PFSK-1 (cell line): Measurements from ENCODE around the gene TMEM229B.

Experiments used
- FOXP2 ChIP-seq: optimal IDR thresholded peaks from 2 replicates; pipeline ENCODE3; 2011; ENCODE audit warnings: borderline replicate concordance, control low read depth, inconsistent platforms; ENCODE audit not compliant: insufficient read depth; ENCODE audit errors: extremely low read length, extremely low read depth
- POLR2AphosphoS5 ChIP-seq: IDR thresholded peaks from 2 replicates; pipeline ENCODE4 v1.6.1; 2012; ENCODE audit warnings: low read depth, mild to moderate bottlenecking, control low read depth, low read length, moderate library complexity
- REST ChIP-seq, 2 experiments: IDR thresholded peaks; 2 replicates each; pipeline versions ENCODE4 v1.6.1 to v1.8.0; 2011 to 2012; ENCODE audit warnings: low read depth in 2 of 2, low read length in 2 of 2, control low read depth in 1 of 2, inconsistent platforms in 1 of 2, mild to moderate bottlenecking in 1 of 2, moderate library complexity in 1 of 2; ENCODE audit not compliant: insufficient read depth in 1 of 2
- TAF1 ChIP-seq: IDR thresholded peaks from 2 replicates; pipeline ENCODE4 v1.6.1; 2012; ENCODE audit warnings: low read length, control low read depth, borderline replicate concordance; ENCODE audit not compliant: insufficient read depth

GRCh38 chr14:67446371-67447032 is 42.0 kb downstream of the TMEM229B start:
- TF ChIP-seq FOXP2: no peak
- no peak for TF ChIP-seq POLR2AphosphoS5
- no peak for TF ChIP-seq TAF1
- no peak for TF ChIP-seq REST (IDR thresholded peaks at IDR 0.05; ENCODE audit: insufficient read depth in 1 of 2, low read depth in 2 of 2, low read length in 2 of 2)
